Renal cortical epithelial cell (primary cell): ENCODE measurements around the gene TBC1D22A. TPM values are rescaled to one million over a fixed set of nuclear protein-coding genes. Genes with fewer than 3 reads are reported as not detected.
"Not testable (repeated sequence)": the region's sequence is repeated elsewhere in the genome, so short reads cannot be mapped to it uniquely, and the experiment has no call there.

Experiments used
- DNase-seq: peaks from one replicate; pipeline ENCODE4 v3.0.0-alpha.2; 2011; ENCODE audit warnings: low read depth
- total RNA-seq: library from RNA; depleted of rRNA; stranded (reverse); fragments of >200 nt; gene quantifications from 2 replicates; pipeline ENCODE4 v1.2.3, GENCODE V29; 2014

TBC1D22A gene
- total RNA-seq, 1 donor from 2014 or later = 20.0 TPM

DNA sequence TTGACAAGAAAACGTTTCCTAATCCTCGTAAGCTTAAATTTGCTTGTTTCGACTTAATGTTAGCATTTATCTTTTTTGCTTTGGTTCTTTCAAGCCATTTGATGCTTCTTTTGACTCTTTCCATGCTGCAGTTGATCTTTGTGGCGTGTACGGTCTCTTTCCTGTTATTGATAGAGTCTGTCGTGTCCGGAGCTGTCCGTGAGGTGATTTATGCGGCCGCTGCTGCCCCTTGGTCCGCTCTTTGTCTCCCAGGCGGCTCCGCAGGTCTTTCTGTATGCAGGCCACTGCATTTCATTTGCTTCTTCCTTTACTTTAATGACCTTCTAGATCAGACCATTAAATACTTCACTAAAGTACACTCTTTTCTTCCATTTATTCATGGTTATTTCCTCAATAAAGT is 50.3 kb downstream of the TBC1D22A start:
- no peak for DNase-seq

DNA sequence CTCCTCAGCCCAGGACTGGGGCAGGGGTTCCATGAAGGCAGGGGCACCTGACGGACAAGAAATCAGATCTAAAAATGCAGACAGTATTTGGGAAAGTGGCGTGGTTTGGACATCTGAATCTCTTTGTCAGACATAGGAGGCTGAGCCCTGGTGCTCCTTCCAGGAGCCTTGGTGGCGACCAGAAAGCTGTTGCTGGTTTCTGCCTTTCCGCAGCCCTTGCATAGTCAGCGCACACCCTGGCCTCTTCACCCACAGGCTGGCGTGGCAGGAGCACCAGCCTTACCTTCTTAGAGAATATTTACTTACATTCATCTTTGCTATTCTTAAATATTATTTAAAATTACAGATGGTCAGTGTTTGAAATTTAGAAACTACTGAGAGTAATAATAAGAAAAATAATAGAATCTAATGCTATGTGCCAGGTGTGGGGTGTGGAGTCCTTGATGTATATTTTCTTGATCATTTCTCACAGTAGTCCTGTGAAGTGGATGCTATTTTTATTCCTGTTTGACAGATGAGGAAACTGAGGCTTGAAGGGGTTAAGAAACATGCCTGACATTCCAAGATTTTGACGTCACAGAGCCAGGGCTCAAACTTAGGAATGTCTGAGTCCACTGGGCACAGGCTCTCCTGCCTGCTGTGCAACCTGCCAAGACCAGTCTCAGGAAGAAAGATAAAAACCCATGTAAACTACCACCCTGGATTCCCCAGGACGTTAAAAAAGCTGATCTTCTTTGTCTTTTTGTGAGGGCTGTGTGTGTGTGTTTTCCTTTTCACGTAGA is 51.6 kb downstream of the TBC1D22A start:
- DNase-seq = peak; percentile 71

DNA sequence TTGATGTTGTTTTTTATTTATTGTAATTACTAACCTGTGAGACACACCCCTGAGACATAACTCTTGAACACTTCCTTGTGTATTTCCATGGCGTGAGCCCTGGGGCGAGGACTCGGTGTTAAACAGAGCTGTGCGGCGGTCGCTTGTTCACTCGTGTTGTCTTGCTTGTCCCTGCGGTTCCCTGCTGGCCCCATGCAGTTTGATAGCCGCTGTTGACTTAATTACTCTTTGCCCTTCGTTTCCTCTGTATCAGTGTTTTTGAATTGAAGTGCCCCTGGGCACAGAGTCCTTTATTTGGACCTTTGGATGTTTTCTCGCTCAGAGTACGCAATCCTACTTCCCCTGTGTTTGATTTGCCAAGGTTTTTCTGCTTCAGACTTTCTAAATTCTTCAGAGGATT is 52.7 kb downstream of the TBC1D22A start:
- DNase-seq = peak; percentile 41

DNA sequence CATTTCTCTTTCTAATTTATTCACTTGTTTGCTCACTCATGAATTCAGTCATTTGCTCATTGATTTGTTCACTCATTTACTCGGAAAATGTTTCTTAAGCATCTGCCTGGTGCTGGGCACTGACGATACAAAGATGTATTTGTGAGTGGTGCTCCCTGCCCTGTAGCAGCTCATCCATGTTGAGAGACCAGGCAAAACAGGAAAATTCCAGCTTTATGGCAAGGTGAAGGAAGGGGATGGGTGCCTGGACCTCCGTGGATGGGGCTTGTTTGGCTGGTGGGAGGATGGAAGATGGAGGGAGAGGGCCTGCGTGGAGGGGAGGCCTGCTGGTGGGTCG is 53.1 kb downstream of the TBC1D22A start:
- DNase-seq = no peak

DNA sequence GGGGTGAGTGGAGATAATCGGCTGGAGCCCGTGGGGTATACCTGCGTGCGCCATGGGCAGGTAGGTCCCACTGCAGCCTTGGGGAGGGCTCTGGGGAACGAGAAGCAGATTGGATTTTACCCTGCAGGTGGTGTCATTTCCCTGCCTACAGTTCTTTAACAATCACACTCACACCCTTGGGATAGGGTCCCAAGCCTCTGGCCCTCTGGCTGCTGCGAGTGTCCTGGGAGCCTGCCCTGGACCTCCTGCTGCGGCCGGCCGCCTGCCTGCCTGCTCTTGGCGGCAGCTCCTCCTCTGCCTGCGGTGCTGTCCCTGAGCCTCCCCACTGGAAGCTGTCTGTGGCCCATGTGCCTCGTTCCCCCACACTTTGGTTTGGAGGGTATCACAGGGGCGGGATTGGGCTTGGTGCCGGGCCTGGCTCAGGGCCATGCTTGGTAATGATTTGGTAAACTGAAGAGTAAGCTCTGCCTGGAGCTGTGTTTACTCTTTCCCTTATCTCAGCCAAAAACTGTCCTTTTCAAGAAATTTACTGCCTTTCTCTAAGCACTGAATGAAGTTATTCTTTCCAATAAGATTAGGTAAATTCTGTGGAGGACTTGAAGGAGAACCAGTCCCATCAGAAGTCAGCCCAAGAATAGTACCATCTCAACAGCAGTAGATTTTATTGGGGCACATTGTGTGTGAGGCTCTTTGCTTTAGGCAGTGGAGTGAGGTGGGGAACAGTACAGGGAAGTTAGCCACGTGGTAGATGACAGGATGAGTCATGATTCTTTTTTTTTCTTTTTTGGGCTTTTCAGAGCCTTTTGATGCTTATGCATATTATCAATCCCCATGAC is 53.7 kb downstream of the TBC1D22A start:
- DNase-seq = peak; percentile 27

DNA sequence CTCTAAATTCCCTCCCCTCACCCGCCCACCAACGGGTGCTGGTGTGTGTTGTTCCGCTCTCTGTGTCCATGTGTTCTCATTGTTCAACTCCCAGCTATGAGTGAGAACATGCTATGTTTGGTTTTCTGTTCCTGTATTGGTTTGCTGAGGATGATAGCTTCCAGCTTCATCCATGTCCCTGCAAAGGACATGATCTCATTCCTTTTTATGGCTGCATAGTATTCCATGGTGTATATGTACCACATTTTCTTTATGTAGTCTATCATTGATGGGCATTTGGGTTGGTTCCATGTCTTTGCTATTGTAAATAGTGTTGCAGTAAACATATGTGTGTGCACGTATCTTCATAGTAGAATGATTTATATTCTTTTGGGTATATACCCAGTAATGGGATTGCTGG is 54.9 kb downstream of the TBC1D22A start:
- DNase-seq = not testable (repeated sequence)

DNA sequence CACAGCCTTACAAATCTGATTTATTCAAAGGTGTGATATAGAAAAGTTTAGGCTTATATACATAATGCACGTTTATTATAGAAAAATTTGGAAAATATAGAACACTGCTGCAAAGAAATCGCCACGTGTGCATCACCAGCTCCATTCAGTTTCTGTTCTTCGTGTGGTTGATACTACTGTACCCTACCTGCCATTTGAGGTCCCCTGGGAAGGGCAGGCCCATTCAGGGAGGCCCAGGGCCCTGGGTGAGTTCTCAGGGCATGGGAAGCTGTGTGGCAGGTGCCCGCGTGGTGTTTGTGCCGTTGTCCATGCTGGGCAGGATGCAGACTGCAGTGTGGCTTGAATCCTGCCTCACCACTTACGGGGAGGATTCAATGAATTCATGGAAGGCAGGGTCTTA is 60.8 kb downstream of the TBC1D22A start:
- DNase-seq = no peak

DNA sequence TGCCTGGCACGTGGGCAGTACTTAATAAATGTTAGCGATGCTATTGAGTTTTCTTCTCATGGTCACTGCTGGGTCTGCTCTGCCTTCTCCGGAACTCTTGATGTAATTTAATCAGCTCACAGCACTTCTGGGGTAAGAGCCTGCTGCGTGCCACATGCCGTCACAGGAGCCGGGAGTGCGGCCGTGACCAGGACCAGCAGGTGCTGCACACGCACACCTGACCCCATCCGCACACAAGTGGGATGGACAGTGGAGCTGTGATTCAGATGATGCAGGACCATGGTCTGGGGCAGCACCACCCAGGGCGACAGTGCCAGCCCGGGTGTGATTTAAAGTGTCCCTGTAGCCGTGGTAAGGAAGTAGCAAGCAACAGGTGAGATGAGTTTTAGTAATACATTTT is 61.2 kb downstream of the TBC1D22A start:
- no peak for DNase-seq

DNA sequence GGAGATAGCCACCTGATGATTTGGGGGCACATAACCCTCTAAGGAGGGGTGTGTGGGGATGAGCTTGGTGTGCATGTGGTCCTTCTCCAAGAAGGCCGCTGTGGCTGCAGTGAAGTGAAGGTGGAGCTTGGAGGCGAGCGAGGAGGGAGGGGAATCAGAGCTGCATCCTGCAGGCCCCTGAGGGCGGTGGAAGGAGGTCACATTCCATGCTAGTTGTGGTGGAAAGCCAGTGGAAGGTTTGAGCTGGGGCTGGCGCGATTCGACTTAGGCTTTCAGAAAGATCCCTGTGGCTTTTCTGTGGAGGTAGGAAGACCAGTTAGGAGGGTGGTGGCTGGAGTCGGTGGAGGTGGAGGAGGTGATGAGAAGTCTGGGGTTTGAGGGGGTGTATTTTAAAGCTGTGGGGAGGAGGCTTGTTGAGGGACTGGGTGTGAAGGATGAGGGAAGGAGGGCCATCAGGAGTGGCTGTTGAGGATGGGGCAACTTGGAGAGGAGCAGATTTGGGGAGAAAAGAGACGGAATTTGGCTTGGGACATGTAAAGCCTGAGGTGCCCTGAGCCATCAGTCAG is 62.0 kb downstream of the TBC1D22A start:
- DNase-seq = no peak

DNA sequence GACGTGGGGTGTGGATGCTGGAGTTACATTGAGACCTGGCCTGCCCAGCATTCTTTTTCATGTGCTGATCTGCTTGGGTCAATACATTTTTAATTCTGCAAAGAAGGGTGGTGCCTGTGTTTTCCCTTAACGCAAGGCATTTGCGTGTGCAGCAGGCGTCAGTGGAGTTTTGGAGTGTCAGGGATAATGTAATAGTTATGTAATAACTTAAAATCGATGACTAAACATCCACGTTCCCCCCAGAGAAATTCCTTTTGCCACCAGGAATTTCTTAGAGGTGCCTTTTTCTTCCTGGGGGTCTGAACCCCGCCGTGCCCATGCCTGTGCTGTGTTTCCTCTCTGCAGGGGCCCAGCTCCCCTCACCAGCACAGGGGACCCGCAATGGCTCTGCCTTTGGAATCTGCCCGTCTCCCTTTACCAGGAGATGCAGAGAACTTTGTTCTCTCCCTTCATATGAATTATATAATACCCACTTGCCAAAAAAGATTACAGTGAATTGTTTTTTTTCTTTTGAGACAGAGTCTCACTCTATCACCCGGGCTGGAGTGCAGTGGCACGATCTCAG is 62.6 kb downstream of the TBC1D22A start:
- DNase-seq = no peak

DNA sequence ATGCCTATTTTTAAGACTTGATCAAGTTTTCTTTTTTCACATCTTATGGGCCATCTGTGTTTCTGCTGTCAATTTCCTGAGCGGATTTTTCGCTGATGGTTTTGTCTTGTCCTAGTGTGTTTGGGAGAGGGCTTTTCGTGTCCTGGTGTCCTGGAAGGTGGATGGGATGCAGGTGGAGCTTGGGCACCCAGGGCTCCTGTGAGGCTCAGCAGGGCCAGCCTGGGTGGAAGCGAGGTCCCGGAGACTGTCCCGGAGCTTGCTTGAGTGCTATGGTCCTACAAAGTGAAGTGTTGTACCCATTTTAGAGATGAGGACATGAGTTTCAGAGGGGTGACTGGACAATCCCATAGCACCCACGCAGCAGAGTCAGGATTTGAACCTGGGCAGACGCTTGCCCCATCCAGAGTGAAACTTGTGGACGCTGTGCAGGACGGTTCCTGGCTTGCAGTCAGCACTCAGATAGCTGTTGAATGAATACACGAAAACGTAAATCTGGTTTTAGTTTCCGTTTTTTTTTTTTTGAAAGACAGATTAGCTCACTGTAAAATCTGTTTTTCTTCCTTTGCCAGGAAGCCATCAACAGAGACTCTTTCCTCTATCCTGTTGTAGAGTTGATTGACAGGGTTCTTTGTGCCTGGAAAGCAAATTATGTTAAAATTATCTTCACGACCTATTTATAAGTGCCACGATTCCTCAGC is 64.1 kb downstream of the TBC1D22A start:
- DNase-seq = no peak

DNA sequence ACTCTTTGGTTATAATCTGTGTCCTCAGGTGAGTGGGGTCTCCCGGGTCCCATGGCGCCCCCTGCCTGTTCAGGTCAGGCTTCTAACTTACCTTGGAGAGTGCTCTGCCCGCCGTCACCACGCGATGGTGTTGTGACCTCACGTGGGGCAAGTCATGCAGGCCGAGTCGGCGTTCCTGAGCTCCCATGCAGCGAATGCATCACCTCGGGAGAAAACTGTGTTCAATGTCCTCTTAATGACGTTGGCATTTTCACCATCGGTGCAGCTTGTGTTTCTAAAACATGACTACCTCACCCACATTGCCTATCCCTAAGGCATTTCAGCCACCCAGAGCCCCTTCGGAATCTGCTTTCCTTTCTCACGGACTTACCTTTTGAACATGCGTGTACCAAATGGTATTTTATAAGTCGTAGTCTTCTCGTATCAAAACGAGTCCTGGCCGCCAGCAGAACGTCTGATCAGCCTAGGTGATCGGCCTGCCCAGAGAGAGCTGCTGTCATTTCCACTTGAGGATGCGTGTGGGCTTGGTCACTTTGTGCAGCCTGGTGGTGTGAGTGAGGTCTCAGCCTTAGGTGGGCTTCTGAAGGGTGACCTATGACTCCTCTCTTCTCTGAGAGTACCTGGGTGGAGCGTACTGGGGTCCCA is 64.8 kb downstream of the TBC1D22A start:
- DNase-seq = no peak

DNA sequence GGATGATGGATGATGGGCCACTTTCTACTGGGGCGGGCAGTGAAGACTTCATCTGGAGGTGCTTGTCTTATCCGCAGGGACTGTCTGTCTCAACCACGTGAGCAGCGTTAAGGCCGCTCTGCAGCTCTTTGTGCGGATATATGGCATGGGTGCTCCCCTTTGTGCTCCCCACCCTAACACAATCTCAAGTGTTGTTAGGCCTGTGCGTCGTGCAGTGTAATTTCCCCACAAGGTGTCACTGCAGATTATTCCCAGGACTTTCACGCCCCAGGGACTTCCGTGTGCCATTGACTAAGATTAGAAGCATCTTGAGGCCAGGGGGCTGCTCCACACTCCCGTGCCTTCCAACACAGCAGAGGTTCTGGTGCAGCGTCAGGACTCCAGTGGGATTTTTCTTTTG is 65.3 kb downstream of the TBC1D22A start:
- no peak for DNase-seq

DNA sequence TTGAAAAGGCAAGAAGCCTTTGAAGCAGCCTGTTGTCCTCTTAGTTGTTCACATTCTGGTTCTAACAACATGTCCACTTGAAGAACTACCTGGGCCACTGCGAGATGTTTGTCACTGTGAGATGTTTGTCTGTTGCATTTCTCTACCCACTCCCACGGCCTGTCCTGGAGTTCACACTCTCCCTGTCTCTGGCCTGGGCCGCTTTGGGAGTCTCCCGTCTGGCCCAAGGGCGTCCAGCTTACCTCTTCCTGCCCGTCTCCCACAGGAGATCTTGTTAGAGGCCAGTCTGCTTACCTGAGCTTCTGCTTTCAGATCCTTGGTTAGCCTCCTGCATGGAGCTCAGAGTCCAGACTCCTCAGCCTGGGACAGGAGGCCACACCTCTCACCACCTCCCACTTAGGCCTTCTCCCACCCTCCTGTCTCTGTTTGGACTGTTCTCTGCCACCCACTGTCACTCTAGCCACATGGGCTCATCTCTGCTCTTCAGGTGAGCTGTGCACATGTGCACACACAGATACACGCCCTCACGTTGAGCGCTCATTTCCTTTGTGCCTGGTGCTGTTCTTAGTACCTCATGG is 66.0 kb downstream of the TBC1D22A start:
- DNase-seq = no peak

DNA sequence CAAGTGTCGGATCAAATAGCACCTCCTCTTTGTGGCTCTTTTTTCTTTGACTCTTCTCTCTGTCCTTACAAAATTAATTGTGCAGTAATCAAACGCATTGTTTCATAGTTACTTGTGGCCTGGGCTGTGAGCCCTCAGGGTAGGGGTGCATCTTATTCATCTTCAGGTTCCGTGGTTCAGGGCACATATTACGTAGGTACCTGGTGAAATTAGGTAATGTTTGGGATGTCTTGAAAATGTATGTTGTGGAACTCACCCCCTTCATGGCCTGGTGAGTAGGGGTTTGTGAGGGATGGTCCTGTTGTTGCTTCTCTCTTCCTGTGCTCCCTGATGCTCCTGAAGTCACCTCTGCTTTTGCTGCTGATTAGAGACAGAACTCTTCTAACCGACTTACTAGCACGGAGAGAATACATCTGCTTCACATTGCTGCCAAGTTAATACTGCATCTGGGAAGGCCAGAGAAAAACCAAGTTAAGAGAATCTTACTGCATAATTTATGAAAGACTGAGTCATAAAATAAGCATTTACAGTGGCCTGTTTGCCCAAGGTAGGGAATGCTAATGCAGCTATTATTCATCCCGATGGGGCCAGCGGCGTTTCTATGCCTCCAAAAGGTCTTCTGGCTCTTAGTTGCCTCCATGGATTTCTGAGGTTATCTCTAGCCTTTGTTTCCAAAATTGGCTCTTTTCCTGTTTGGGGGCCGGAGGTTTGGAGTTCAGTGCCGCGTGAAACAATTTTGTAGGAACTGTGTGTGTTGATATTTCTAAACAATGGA is 66.9 kb downstream of the TBC1D22A start:
- peak; percentile 89 for DNase-seq

DNA sequence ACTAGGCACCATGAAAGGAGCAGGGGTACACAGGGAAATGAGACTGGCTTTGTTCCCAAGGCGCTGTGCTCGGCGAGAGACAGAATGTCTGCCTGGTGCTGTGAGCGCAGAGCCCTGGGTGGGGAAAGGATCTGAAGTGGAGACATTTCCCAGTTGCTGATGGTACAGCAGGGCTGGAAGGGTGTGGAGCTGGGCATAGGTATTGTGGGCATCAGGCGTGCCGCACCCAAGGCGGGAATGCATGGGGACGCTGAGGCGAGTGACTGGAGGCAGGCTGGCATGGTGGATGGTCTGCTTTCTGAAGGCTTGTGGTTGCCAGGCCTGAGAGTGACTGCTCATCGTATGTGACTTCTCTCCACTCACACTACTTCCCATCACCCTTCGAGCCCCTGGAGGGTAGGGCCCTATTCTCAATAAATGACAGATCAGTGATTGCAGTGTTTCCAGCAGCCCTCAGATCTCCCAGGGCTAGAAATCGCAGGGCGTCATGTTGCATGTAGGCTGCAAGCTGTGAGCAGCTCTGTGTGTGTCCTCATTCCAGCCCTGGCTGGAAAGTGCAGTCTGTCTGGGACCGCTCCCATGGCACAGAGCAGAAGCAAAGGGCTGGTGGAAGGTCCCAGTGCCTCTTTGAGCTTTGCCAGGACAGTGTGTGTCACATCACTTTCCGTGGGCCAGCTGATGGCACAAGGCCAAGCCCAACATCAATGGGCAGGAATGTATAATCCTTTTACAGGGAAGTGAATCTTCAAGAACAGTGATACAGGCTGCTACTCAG is 67.7 kb downstream of the TBC1D22A start:
- peak; percentile 27 for DNase-seq

DNA sequence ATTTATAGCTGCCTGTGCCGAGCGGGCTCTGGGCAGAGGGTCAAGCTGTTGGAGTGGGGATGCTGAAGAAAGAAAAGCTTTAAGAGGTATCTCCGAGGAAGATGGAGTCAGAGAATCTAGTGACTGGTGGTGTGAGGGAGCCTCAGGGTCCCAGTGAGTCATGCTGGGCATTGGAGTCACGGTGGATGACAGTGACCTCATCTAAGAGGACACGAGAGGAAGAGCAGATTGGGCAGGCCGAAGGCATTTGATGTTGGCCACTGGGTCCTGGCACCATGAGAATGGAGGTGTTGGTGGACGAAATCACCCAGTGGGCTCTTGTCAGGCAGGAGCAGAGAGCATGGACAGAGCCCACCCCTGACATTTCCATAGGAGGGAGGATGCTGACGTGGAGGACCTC is 68.4 kb downstream of the TBC1D22A start:
- no peak for DNase-seq

DNA sequence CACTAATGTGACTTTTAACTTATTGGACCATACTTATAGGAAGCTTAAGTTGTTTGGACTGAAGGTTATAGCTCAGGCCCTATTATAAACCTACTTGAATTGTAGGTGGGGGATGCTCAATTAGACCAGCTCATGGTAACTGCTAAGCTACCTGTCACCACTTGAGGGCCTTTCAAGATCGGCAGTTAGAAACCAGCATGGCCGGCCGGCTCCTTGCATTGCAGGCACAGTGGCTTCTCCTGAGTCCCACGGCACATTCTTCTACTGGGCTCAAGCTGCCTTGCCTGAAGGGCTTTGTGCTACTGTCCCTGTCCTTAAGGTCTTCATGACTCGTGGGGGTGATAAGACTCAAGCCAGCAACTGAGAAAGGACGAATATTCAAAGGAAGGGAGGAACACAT is 70.8 kb downstream of the TBC1D22A start:
- peak; percentile 50 for DNase-seq

DNA sequence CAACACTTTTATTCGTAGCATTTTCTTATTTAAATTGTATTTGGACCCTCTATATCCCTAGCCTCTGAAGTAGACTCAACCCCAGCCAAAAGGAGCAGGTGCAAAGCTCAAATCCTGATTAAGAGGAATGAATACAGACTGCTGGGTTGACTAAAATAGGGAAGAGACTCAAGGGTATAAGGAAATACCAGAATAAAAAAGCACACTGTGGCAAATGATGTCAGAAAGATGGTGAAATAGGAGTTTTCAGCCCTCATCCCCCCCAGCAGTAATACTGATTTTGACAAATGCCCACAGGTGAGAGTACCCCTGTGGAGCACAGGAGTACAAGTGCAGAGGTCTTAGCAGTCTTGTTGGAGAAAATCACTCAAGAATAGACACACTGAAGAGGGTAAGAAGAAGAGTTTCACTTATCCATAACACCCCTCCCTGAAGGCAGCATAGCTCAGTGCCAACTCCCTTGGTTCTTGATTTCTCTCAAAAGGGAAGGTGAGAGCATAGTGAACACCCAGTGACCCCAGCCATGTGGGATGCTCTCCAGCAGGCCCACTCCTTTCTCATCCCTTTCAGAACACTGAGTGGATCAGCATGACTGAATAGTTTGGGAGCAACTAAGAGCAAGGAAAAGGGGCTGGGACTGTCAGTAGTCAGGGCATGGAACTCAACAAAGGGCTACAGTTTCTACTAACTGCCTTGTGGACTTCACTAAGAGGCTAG is 71.7 kb downstream of the TBC1D22A start:
- no peak for DNase-seq
